ENCODE measurements around the gene CECR2.

The CECR2 gene

DNA sequence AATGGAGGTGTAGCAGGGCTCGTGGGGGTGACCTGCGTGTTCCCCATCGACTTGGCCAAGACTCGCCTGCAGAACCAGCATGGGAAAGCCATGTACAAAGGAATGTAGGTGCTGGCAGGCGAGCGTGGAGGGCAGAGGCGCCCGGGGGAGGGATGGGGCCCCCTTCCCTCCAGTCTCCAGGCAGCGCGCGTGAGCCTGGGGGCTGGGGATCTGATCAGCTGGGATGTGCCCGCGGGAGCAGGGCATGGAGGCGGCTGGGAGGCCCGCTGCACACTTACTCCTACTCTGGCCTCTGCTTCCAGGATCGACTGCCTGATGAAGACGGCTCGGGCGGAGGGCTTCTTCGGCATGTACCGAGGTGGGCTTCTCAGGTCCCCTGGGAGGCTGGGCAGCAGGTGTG, 211.8 kb downstream of the CECR2 start:
- H3K9me3 ChIP-seq (ENCODE audit: low read depth, low read length), result no peaks in the 10 kb centered on the region
- H3K4me3 ChIP-seq, result no peak overlapping the region
- no peak overlapping the region for H3K27ac ChIP-seq
- DNase-seq (ENCODE audit: low read depth, low spot score), result no peak
- no peaks in the 10 kb centered on the region for H3K36me3 ChIP-seq (ENCODE audit: insufficient read depth, low read length)
- no peak overlapping the region for H3K9ac ChIP-seq (ENCODE audit: insufficient read length)
- TF ChIP-seq FOXP2 (optimal IDR thresholded peaks at IDR 0.05; ENCODE audit: control extremely low read depth, extremely low read length, insufficient read depth) (no peak), POLR2AphosphoS5 (IDR thresholded peaks at IDR 0.05; ENCODE audit: borderline replicate concordance, low read depth, low read length) (no peak), EZH2 (IDR thresholded peaks at IDR 0.05) (no peak)

GRCh38 chr22:17581631-17582030, 212.4 kb downstream of the CECR2 start:
- Histone ChIP-seq H3K9me3 (ENCODE audit: low read depth, low read length) (no peaks in the 10 kb centered on the region), H3K9ac (ENCODE audit: insufficient read length) (no peak overlapping the region), H3K36me3 (ENCODE audit: insufficient read depth, low read length) (no peaks in the 10 kb centered on the region), H3K27ac (no peak overlapping the region), H3K4me3 (no peak overlapping the region)
- TF ChIP-seq EZH2 (IDR thresholded peaks at IDR 0.05), result no peak
- no peak for TF ChIP-seq FOXP2 (optimal IDR thresholded peaks at IDR 0.05; ENCODE audit: control extremely low read depth, extremely low read length, insufficient read depth)
- no peak for TF ChIP-seq POLR2AphosphoS5 (IDR thresholded peaks at IDR 0.05; ENCODE audit: borderline replicate concordance, low read depth, low read length)
- DNase-seq (ENCODE audit: low read depth, low spot score), result no peak

DNA sequence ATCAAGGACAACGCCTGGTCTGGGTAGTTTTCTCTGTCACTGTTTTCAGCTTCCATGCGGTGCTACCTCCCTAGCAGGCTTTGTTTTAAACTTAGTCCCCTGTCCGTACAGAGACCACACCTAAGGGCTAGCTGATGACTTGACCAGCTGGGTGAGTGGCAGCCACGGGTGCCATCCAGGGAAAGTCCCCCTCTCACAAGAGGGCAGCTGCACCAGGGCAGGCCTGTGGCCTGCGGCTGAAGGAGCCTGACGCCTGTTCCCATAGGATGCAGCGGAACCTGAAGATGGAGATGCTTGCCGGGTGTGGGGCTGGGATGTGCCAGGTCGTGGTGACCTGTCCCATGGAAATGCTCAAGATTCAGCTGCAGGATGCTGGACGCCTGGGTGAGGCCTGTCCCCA, 213.9 kb downstream of the CECR2 start:
- H3K9me3 ChIP-seq (ENCODE audit: low read depth, low read length), result no peaks in the 10 kb centered on the region
- H3K36me3 ChIP-seq (ENCODE audit: insufficient read depth, low read length), result no peaks in the 10 kb centered on the region
- DNase-seq (ENCODE audit: low read depth, low spot score), result no peak
- no peak for TF ChIP-seq FOXP2 (optimal IDR thresholded peaks at IDR 0.05; ENCODE audit: control extremely low read depth, extremely low read length, insufficient read depth)
- TF ChIP-seq EZH2 (IDR thresholded peaks at IDR 0.05), result no peak
- TF ChIP-seq POLR2AphosphoS5 (IDR thresholded peaks at IDR 0.05; ENCODE audit: borderline replicate concordance, low read depth, low read length), result no peak
- no peak overlapping the region for H3K27ac ChIP-seq
- no peak overlapping the region for H3K4me3 ChIP-seq
- H3K9ac ChIP-seq (ENCODE audit: insufficient read length), result no peak overlapping the region

DNA sequence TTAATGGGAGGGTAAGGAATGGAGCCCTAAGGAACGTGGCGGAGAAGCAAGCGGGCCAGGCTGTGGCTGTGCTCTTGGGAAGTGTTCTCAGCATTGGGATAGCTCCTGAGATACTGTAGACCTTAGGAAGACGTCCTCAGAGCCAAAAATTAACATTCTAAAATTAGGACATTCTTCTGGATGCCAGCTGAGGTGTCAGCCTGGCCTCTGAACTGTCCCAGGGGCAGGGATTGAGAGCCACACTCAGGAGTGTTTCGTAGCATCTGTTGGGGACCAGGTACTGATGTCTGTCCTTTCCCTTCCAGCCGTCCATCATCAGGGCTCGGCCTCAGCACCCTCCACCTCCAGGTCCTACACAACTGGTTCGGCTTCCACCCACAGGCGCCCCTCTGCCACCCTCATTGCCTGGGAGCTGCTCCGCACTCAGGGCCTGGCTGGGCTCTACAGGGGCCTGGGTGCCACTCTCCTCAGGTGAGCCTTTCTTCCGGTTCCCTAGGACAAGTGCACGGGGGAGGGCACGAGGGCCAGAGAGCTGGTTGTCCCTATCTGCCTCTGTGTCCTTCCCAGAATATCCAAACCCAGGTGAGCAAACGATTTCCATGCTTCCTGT, 217.7 kb downstream of the CECR2 start:
- Histone ChIP-seq H3K9ac (ENCODE audit: insufficient read length) (no peak overlapping the region), H3K36me3 (ENCODE audit: insufficient read depth, low read length) (peaks cover 11% of the 10 kb centered on the region; the same call in 1 of the 2 replicates), H3K4me3 (no peak overlapping the region), H3K9me3 (ENCODE audit: low read depth, low read length) (no peaks in the 10 kb centered on the region), H3K27ac (no peak overlapping the region)
- no peak for DNase-seq (ENCODE audit: low read depth, low spot score)
- TF ChIP-seq FOXP2 (optimal IDR thresholded peaks at IDR 0.05; ENCODE audit: control extremely low read depth, extremely low read length, insufficient read depth) (no peak), EZH2 (IDR thresholded peaks at IDR 0.05) (no peak), POLR2AphosphoS5 (IDR thresholded peaks at IDR 0.05; ENCODE audit: borderline replicate concordance, low read depth, low read length) (no peak)

GRCh38 chr22:17587629-17588028, 218.4 kb downstream of the CECR2 start:
- no peak for DNase-seq (ENCODE audit: low read depth, low spot score)
- Histone ChIP-seq H3K27ac (no peak overlapping the region), H3K4me3 (no peak overlapping the region), H3K9ac (ENCODE audit: insufficient read length) (no peak overlapping the region), H3K9me3 (ENCODE audit: low read depth, low read length) (no peaks in the 10 kb centered on the region), H3K36me3 (ENCODE audit: insufficient read depth, low read length) (peaks cover 16% of the 10 kb centered on the region; the same call in 1 of the 2 replicates)
- TF ChIP-seq FOXP2 (optimal IDR thresholded peaks at IDR 0.05; ENCODE audit: control extremely low read depth, extremely low read length, insufficient read depth), result no peak
- no peak for TF ChIP-seq EZH2 (IDR thresholded peaks at IDR 0.05)
- no peak for TF ChIP-seq POLR2AphosphoS5 (IDR thresholded peaks at IDR 0.05; ENCODE audit: borderline replicate concordance, low read depth, low read length)

- H3K9ac ChIP-seq (ENCODE audit: insufficient read length), result no peak overlapping the region
- H3K36me3 ChIP-seq (ENCODE audit: insufficient read depth, low read length), result peaks cover 24% of the 10 kb centered on the region
- DNase-seq (ENCODE audit: low read depth, low spot score), result no peak
- H3K4me3 ChIP-seq, result no peak overlapping the region
- TF ChIP-seq FOXP2 (optimal IDR thresholded peaks at IDR 0.05; ENCODE audit: control extremely low read depth, extremely low read length, insufficient read depth) (no peak), POLR2AphosphoS5 (IDR thresholded peaks at IDR 0.05; ENCODE audit: borderline replicate concordance, low read depth, low read length) (no peak), EZH2 (IDR thresholded peaks at IDR 0.05) (no peak)
- no peaks in the 10 kb centered on the region for H3K9me3 ChIP-seq (ENCODE audit: low read depth, low read length)
- no peak overlapping the region for H3K27ac ChIP-seq
These were observed 219.3 kb downstream of the CECR2 start for GRCh38 chr22:17588606-17589005.

- Histone ChIP-seq H3K27ac (no peak overlapping the region), H3K9me3 (ENCODE audit: low read depth, low read length) (no peaks in the 10 kb centered on the region), H3K4me3 (no peak overlapping the region), H3K9ac (ENCODE audit: insufficient read length) (no peak overlapping the region), H3K36me3 (ENCODE audit: insufficient read depth, low read length) (peaks cover 37% of the 10 kb centered on the region)
- DNase-seq (ENCODE audit: low read depth, low spot score), result no peak
- TF ChIP-seq FOXP2 (optimal IDR thresholded peaks at IDR 0.05; ENCODE audit: control extremely low read depth, extremely low read length, insufficient read depth), result no peak
- peak; percentile 20; the same call in 1 of the 2 replicates for TF ChIP-seq POLR2AphosphoS5 (IDR thresholded peaks at IDR 0.05; ENCODE audit: borderline replicate concordance, low read depth, low read length)
These were observed 220.6 kb downstream of the CECR2 start for GRCh38 chr22:17589810-17590375.

DNA sequence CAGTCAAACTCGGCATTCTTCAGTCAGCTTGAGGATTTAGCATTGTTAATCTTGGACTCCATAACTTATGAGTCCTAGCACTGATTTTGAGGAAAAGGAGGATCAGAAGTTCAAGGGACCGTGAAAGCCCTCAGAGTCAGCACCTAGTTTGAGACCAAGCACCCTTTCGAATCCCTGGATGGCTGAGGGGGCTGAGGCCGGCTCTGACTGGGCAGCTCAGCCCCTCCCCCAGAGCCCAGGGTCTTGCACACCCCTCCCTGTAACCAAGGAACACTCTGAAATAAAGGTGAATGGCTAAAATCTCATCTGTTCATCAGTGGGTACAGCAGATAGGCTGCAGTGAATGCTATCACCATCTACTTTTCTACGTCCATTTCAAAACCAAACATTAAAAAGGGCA, 221.3 kb downstream of the CECR2 start:
- Histone ChIP-seq H3K36me3 (ENCODE audit: insufficient read depth, low read length) (peaks cover 42% of the 10 kb centered on the region), H3K9ac (ENCODE audit: insufficient read length) (no peak overlapping the region), H3K4me3 (no peak overlapping the region), H3K27ac (no peak overlapping the region), H3K9me3 (ENCODE audit: low read depth, low read length) (no peaks in the 10 kb centered on the region)
- DNase-seq (ENCODE audit: low read depth, low spot score), result no peak
- TF ChIP-seq FOXP2 (optimal IDR thresholded peaks at IDR 0.05; ENCODE audit: control extremely low read depth, extremely low read length, insufficient read depth) (no peak), POLR2AphosphoS5 (IDR thresholded peaks at IDR 0.05; ENCODE audit: borderline replicate concordance, low read depth, low read length) (no peak), EZH2 (IDR thresholded peaks at IDR 0.05) (no peak)

All from SK-N-MC (cell line).